Type B pancreatic cell (in vitro differentiated cells): ENCODE data around the gene NUP98. TPM values are rescaled to one million over a fixed set of nuclear protein-coding genes. Genes with fewer than 3 reads are reported as not detected.
"Not testable (repeated sequence)": the region's sequence is repeated elsewhere in the genome, so short reads cannot be mapped to it uniquely, and the experiment has no call there.

ENCODE experiments used
- DNase-seq: peaks from one replicate; pipeline ENCODE4 v3.0.0; 2021; ENCODE audit warnings: mixed read lengths; ENCODE audit not compliant: unreplicated experiment; ENCODE audit errors: extremely low spot score
- H3K27ac Mint-ChIP-seq: 2 replicates; pipeline ENCODE4 v1.8.0; 2021; ENCODE audit warnings: mild to moderate bottlenecking, mixed read lengths
- H3K27me3 Mint-ChIP-seq: 2 replicates; pipeline ENCODE4 v1.8.0; 2021; ENCODE audit warnings: mixed read lengths
- H3K36me3 Mint-ChIP-seq: 2 replicates; pipeline ENCODE4 v1.8.0; 2021; ENCODE audit warnings: mixed read lengths
- H3K4me1 Mint-ChIP-seq: one replicate; pipeline ENCODE4 v1.8.0; 2021; ENCODE audit warnings: mixed read lengths; ENCODE audit not compliant: unreplicated experiment
- H3K4me3 Mint-ChIP-seq: 2 replicates; pipeline ENCODE4 v1.8.0; 2021; ENCODE audit warnings: mild to moderate bottlenecking, mixed read lengths
- H3K9me3 Mint-ChIP-seq: 2 replicates; pipeline ENCODE4 v1.8.0; 2021; ENCODE audit warnings: mixed read lengths
- total RNA-seq: library from RNA; stranded (reverse); gene quantifications from 2 replicates; pipeline ENCODE4 v1.2.1, GENCODE V29; 2021; ENCODE audit warnings: low replicate concordance
- TF ChIP-seq, protein P1 (sequence below): fragments of 200-600 bp; sonication (generic); conservative IDR thresholded peaks from 2 replicates; pipeline ENCODE4 v1.5.0; 2021; ENCODE audit warnings: antibody characterized with exemption, mild to moderate bottlenecking

The NUP98 gene
- total RNA-seq, 1 donor from 2014 or later: 74.6 TPM

DNA sequence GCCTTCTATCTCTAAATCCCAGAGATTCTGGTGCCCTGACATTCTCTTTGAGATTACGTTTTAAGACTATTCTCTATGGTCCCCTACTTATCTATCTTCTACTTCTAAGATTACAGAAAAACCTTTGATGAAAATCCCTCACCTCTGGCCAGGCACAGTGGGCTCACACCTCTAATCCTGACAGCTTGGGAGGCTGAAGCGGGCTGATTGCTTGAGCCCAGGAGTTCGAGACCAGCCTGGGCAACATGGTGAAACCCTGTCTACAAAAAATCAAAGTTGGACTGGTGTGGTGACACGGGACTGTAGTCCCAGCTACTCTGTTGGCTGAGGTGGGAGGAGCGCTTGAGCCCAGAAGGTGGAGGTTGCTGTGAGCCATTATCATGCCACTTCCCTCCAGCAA is 14.4 kb downstream of the NUP98 start:
- H3K27ac Mint-ChIP-seq: peak overlapping the region; percentile 51
- no peak overlapping the region for H3K4me3 Mint-ChIP-seq
- peaks cover 10% of the 10 kb centered on the region for H3K4me1 Mint-ChIP-seq
- H3K27me3 Mint-ChIP-seq: no peaks in the 10 kb centered on the region
- no peak for DNase-seq
- peaks cover 24% of the 10 kb centered on the region for H3K36me3 Mint-ChIP-seq
- TF ChIP-seq, protein P1, sequence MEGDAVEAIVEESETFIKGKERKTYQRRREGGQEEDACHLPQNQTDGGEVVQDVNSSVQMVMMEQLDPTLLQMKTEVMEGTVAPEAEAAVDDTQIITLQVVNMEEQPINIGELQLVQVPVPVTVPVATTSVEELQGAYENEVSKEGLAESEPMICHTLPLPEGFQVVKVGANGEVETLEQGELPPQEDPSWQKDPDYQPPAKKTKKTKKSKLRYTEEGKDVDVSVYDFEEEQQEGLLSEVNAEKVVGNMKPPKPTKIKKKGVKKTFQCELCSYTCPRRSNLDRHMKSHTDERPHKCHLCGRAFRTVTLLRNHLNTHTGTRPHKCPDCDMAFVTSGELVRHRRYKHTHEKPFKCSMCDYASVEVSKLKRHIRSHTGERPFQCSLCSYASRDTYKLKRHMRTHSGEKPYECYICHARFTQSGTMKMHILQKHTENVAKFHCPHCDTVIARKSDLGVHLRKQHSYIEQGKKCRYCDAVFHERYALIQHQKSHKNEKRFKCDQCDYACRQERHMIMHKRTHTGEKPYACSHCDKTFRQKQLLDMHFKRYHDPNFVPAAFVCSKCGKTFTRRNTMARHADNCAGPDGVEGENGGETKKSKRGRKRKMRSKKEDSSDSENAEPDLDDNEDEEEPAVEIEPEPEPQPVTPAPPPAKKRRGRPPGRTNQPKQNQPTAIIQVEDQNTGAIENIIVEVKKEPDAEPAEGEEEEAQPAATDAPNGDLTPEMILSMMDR: no peak
- no peaks in the 10 kb centered on the region for H3K9me3 Mint-ChIP-seq

DNA sequence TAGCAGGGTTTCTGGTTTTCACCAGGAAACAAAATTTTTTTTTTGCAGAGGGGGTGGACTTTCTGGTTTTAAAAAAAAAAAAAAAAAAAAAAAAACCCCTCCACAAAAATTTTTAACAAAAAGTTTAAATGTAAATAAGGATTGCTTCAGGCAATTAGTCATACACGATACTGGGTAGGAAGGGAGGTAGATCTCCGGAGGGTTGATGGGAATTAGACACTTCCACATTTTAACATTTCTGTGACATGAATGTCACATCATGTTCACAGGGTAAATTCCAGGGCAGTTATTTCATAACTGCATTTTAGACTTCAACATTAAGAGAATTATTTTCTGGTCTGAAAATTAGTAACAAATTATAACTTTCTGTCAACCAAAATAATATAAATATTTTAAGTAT is 15.9 kb downstream of the NUP98 start:
- Mint-ChIP-seq H3K27me3 (no peaks in the 10 kb centered on the region), H3K27ac (peak overlapping the region; percentile 75), H3K9me3 (no peaks in the 10 kb centered on the region), H3K36me3 (peaks cover 27% of the 10 kb centered on the region), H3K4me1 (peaks cover 5% of the 10 kb centered on the region), H3K4me3 (no peak overlapping the region)
- TF ChIP-seq, protein P1: no peak
- no peak for DNase-seq

DNA sequence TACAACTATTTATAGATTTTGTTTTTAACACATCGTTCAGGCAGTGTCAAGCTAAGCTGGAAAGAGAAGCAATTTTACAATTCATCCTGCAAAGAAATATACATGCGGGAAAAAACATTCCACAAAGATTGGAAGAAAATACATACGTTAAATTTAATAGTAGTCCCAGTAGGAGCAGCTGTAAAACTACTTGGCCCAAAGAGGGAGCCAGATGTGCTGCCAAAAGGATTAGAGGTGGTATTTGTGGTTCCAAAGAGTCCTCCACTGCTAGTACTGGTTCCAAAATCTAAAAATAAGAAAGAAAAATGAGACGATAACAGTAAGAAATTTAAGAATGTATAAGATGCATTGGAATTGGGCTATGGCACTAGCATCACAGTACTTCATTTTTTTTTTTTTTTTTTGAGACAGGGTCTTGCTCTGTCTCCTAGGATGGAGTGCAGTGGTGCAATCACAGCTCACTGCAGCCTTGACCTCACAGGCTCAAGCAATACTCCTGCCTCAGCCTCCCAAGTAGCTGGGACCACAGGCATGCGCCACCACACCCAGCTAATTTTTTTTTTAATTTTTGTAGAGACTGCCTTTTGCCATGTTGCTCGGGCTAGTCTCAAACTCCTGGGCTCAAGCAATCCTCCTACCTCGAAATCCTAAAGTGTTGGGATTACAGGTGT is 21.5 kb downstream of the NUP98 start:
- H3K9me3 Mint-ChIP-seq: no peaks in the 10 kb centered on the region
- H3K4me1 Mint-ChIP-seq: no peaks in the 10 kb centered on the region
- TF ChIP-seq, protein P1: no peak

DNA sequence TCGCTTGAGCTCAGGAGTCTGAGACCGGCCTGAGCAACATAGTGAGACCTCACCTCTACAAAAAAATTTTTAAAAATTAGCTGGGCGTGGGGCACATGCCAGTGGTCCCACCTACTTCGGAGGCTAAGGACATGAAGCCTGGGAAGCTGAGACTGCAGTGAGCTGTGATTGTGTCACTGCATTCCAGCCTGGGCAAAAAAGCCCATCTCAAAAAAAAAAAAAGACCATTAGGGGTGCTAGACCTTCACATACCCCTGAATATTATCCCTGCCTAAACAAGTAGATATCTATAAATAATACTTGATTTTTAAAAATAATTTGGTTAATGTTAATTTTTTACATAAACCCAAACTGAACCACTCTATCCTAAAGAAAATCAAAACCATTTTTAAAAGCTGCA is 24.2 kb downstream of the NUP98 start:
- no peaks in the 10 kb centered on the region for H3K4me1 Mint-ChIP-seq
- no peak for DNase-seq
- no peak overlapping the region for H3K27ac Mint-ChIP-seq
- TF ChIP-seq, protein P1: no peak
- no peaks in the 10 kb centered on the region for H3K27me3 Mint-ChIP-seq
- H3K4me3 Mint-ChIP-seq: no peak overlapping the region
- H3K36me3 Mint-ChIP-seq: peaks cover 32% of the 10 kb centered on the region
- H3K9me3 Mint-ChIP-seq: no peaks in the 10 kb centered on the region

More for the DNA sequence above, 21.5 kb downstream of the NUP98 start:
- Mint-ChIP-seq H3K36me3 (peaks cover 30% of the 10 kb centered on the region), H3K27ac (no peak overlapping the region), H3K4me3 (no peak overlapping the region), H3K27me3 (no peaks in the 10 kb centered on the region)
- DNase-seq: no peak

DNA sequence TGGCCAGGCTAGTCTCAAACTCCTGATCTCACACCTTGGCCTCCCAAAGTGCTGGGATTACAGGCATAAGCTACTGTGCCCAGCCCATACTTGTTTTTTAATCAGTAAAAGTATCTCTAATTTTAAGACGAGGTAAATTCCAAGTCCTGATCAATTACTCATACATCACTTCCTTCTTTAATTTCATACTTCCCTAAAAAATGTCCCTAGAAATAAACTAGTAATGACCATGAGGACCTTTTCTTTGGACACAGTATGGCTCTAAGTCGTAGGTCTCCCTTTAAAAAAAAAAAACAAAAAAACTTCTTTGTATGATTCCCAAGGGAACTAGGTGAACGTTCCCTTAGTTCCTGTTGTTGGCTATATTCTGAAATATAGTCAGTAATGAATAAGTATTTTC is 29.8 kb downstream of the NUP98 start:
- no peak overlapping the region for H3K4me3 Mint-ChIP-seq
- no peak for DNase-seq
- TF ChIP-seq, protein P1: no peak
- H3K27me3 Mint-ChIP-seq: no peaks in the 10 kb centered on the region
- H3K9me3 Mint-ChIP-seq: no peaks in the 10 kb centered on the region
- H3K27ac Mint-ChIP-seq: no peak overlapping the region
- H3K4me1 Mint-ChIP-seq: no peaks in the 10 kb centered on the region
- peaks cover 37% of the 10 kb centered on the region for H3K36me3 Mint-ChIP-seq

DNA sequence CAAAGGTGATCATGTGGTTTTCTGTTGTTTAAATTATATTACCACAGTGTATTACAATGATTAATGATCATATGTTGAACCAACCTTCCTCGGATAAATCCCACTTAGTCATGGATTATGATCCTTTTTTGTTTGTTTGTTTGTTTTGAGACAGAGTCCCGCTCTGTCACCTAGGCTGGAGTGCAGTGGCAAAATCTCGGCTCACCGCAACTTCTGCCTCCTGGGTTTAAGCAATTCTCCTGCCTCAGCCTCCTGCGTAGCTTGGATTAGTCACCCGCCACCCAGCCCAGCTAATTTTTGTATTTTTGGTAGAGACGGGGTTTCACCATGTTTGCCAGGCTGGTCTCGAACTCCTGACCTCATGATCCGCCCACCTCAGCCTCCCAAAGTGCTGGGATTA is 30.5 kb downstream of the NUP98 start:
- not testable (repeated sequence) for H3K27me3 Mint-ChIP-seq, H3K4me1 Mint-ChIP-seq, H3K27ac Mint-ChIP-seq, DNase-seq, H3K9me3 Mint-ChIP-seq, H3K4me3 Mint-ChIP-seq
- peaks cover 41% of the 10 kb centered on the region for H3K36me3 Mint-ChIP-seq
